SHP77 treated with DMSO at 0.1 percent for 48 hours (cell line): ENCODE data around the gene RAD54L2.
"Not testable (repeated sequence)": the region's sequence is repeated elsewhere in the genome, so short reads cannot be mapped to it uniquely, and the experiment has no call there.

ENCODE experiments used
- DNase-seq: peaks from one replicate; lab custom pipeline; 2025; lab: John Stamatoyannopoulos, UW

Gene RAD54L2

GRCh38 chr3:51538459-51539290 lies at the start of gene RAD54L2:
TSS of gene RAD54L2 (plus strand) at chr3:51538719. CDS start at chr3:51590421, 51,702 bp downstream.
- DNase-seq = peak; percentile 30

DNA sequence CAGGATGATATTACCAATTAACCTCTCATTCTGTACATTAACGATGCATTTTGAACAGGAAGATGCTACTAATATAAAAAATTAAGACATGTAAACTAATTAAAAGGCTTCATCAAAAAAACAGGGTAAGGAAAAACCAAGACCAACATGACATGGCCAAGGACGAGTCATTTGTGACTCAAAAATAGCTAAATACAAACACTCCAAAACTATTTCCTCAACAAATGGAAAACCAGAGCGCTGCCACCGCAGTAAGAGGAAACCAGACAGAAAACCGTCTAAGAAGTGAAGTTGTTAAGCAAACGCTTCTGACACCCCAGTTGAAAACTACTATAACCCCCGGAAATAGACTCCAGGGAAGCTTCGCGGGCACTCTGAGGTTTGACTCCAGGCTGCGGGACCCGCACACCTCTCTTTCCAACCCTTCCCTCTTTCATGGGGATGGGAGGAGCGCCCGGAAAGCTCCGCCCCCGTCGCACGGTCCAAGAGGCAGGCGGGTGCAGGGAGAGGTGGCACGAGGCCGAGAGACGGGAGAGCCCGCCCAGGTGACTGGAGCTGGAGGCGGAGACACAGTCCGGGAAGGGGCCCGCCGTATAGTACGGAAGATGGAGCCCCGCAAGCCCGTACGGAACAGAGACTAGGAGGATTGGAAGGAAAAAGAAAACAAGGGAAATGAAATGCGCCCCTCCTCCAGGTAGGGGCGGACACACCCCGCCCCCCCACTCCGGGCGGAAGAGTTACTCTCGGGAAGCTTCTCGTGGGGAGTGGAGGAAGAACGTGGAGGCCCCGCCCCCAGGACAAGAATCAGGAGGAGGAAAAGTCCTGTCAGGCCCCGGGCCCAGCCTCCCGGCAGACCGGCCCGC lies 39.4 kb upstream of the RAD54L2 start:
- DNase-seq = peak; percentile 91

DNA sequence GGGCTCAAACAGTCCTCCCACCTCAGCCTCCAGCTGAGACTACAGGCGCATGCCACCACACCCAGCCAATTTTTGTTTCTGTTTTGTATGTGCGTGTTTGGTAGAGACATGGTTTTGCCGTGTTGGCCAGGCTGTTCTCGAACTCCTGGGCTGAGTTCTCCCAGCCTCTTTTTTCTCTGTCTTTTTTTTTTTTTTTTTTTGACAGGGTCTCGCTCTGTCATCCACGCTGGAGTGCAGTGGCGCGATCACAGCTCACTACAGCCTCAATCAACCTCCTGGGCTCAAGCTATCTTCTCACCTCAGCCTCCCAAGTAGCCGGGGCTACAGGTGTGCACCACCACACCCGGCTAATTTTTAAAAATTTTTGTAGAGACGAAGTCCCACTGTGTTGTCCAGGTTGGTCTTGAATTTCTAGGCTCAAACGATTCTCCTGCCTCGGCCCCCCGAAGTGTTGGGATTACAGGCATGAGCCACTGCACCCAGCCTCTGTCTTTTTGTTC lies 37.8 kb upstream of the RAD54L2 start:
- no peak for DNase-seq

DNA sequence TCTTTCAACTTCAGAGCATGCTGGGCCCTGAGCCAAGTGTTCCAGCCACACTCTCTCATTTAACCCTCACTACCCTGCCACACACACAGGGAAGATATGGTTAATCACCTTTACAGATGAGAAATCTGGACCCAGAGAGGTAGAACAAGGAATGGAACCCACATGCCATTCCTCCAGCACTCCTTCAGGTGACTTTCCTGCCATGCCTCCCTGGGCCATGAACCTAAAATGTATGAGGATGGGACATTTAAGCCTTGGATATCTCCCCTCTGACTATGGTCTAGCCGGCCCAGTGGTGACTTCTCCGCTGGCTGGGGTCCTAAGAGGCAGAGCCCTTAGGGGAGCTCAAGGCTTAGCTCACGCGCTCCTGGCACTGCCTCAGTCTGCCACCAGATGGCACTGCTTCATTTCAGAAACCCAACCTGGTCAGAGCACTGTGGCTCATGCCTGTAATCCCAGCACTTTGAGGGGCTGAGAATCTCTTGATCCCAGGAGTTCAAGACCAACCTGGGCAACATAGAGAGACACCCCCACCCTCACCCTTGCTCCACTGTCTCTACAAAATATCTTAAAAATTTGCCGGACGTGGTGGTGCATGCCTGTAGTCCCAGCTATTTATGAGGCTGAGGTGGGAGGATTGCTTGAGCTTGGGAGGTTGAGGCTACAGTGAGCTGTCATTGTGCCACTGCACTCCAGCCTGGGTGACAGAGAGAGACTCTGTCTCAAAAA lies 36.5 kb upstream of the RAD54L2 start:
- peak; percentile 9 for DNase-seq

GRCh38 chr3:51502562-51502910 lies 36.0 kb upstream of the RAD54L2 start:
- DNase-seq = no peak

DNA sequence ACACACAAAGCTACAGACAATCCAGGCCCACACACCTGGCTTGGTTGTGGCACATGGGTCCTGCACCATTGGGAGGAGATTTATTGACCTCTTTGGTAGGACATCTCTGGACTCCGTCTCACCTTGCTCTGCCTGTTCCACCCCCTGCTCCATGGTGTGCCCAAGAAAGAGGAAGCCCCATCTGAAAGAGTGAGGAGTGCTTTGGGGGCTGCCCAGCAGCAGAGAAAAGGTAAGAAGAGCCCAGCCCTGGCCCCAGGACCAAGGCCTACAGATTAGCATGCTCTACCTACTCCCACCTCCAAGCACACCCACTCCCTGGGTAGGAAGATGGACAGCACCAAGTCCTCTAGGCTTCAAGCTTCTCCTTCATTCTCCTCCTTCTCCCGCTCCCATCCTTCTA lies 35.5 kb upstream of the RAD54L2 start:
- DNase-seq = no peak

DNA sequence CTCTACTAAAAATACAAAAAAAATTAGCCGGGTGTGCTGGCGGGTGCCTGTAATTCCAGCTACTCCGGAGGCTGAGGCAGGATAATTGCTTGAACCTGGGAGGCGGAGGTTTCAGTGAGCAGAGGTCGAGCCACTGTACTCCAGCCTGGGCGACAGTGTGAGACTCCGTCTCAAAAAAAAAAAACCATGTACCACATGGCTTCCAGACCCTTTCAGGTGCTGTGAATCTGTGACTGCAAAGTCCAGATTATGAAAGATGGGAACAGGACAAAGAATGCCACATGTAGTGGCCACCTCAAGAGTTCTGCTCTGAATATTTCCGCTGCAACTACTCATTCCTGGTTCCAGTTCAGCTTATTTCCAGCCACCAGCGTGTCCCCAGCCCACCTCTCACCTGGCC lies 30.3 kb upstream of the RAD54L2 start:
- DNase-seq = no peak

- DNase-seq = no peak
Observed at GRCh38 chr3:51510996-51511395, 27.5 kb upstream of the RAD54L2 start.

DNA sequence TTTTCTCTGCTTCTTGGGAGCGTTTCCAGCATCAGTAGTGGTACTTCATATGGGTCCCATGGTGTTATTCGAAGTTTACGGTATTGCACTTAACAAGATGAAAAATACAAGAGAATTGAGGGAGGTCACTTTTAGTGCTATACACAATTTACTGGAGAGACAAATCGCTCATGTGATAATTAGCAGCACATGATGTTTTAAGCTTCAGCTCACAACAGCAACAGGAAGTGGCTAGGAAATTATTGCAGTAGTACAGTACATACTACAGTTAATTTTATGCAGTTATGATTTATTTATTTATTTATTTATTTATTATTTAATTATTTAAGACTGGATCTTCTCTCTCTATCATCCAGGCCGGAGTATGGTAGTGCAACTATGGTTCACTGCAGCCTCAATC lies 24.3 kb upstream of the RAD54L2 start:
- DNase-seq = no peak

DNA sequence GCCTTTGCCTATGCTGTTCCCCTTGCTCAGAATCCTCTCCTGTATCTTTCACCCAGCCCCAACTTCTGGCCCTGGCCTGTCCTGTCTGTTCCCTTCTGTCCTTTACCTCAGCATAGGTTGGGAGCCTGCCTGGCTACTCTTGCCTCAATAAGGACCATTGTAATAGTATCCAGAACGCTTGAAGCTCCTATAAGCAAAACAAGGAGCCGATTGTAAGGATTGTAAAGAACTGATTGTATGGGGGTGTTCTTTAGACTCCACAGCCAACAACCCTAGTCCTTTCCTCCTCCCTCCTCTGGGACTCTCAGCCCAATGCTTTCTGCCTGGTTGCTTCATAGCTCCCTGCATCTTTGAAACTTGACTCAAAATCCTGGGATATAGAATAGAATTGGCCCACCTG lies 18.7 kb upstream of the RAD54L2 start:
- DNase-seq = no peak

GRCh38 chr3:51520906-51521730 lies 17.4 kb upstream of the RAD54L2 start:
- not testable (repeated sequence) for DNase-seq

DNA sequence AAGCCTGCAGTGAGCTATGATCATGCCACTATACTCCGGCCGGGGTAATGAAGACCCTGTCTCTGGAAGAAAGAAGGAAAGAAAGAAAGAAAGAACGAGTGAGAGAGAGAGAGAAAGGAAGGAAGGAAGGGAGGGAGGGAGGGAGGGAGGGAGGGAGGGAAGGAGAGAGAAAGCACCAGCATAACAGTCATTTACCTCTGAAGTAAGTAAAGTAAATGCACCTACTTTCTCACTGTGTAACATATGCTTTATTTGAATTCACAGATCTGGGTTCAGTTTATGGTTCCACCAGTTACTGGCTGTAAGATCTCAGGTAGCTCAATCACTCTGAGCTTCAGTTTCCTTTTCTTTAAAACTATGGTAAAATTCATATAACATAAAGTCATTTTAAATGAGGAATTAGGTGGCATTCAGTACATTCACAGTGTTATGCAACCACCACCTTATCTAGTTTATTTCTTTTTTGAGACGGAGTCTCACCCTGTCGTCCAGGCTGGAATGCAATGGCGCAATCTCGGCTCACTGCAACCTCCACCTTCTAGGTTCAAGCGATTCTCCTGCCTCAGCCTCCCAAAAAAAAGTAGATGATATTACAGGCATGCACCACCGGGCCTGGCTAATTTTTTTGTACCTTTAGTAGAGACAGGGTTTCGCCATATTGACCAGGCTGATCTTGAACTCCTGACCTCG lies 16.1 kb upstream of the RAD54L2 start:
- no peak for DNase-seq

GRCh38 chr3:51524874-51525273 lies 13.6 kb upstream of the RAD54L2 start:
- DNase-seq = not testable (repeated sequence)

- DNase-seq = no peak
Observed at GRCh38 chr3:51530485-51530884, 8.0 kb upstream of the RAD54L2 start.

DNA sequence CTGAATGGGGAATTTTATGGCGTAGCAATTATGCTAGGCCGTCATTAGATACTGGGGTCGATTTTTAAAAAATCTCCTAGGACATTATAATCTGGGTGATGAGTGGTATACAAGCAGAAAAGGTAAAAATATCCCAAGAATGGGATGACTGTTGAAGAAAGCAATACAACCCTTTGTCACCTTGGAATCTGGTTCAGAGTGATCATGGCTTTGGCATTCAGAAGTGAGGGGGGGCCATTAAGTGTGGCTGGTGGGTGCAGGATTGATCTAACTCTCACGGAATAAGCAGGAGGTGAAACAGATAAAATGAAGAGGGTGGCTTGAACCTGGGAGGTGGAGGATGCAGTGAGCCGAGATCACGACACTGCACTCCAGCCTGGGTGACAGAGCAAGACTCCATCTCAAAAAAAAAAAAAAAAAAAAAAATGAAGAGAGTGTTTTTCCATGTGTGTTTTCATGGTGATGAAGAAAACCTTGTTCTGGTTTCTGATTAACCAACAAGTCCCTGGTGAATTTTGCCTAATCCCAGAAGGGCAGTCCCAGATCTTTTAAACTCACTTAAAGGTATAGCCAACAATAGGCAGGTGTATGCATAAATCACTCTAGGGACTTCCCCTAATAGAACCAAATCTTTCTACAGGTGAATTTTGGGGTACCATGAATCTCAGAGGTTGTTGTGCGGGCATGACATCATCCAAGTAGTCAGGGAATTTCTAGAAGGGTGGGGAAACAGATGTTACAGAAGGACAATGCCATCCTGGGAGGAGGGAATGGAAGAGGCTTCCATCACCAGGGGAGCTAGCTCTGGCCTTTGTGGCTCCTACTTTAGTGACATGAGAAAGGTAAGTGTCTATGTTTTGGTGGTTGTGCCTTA lies 3.1 kb upstream of the RAD54L2 start:
- no peak for DNase-seq

GRCh38 chr3:51537631-51538030 lies 888 bp upstream of the RAD54L2 start:
- DNase-seq = not testable (repeated sequence)

DNA sequence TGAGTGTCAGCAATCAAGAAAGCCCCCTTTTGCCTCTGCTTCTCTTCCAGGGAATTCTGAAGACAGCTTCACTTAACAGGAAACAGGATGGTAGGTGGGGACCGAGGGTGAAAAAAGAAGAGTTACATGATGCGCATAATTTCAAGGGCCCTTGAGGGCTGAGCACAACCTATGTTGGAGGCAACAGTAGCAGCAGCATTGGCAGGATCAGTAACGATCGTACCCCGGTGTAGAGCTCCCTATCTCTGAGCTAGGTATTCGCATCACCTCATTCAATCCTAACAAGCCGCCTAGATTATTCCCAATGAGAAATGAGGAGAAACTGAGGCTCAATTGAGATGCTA lies 432 bp upstream of the RAD54L2 start:
- DNase-seq = no peak

DNA sequence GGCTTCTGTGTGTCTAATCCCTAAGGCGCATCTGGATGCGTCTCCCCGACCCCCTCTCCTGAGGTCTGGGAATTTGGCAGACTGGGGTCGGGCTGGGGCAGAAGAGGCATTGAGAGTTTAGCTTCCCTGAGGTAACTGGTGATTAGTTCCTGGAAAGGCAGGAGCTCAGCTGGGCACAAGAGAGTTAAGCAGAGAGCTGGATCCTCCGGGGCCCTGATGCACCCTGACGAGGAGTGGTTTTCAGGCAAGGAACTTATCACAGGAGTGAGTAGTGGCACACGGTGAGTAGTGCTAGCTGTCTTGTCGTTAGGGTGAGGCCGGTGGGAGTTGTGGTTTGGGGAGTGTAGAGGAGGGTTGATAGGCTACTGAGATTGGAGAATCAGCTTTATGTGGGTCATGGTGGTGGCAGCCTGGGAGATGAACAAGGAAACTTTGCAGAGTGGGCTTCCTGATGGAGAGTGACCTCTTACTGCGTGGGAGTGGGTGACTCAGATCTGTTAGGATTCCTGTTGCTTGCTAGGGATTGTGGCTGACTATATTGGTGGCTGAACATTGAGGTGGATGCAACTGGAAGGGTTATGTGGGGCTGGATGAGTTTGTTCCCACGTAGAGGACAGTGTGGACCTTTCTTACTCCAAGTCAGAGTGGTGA lies 897 bp downstream of the RAD54L2 start:
- no peak for DNase-seq

DNA sequence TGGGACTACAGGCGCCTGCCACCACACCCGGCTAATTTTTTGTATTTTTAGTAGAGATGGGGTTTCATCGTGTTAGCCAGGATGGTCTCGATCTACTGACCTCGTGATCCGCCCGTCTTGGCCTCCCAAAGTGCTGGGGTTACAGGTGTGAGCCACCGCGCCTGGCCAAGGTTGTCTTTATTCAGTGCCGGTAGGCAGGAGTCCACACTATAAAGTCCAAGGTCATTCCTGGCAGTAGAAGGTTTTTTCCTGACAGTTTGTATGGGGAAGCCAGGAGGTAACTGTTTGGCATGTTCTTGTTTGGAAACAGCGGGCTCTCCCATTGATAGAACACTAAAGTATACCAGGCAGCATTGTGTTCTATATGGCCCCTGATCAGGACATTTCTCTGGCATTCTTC lies 4.1 kb downstream of the RAD54L2 start:
- not testable (repeated sequence) for DNase-seq
